HFF-Myc (cell line): ENCODE measurements around the gene CAMKK1.

Experiments used
- DNase-seq: peaks from one replicate; pipeline ENCODE4 v3.0.0-alpha.2; 2011; ENCODE audit warnings: low read depth; ENCODE audit errors: extremely low read depth
- H3K4me3 ChIP-seq: replicated peaks from 2 replicates; pipeline ENCODE4 v1.5.1; 2011; ENCODE audit warnings: low read depth, mild to moderate bottlenecking, control low read depth, low read length
- TF ChIP-seq, protein P1 (sequence below): IDR thresholded peaks from 2 replicates; pipeline ENCODE4 v1.5.1; 2012; ENCODE audit warnings: mild to moderate bottlenecking, low read depth, low read length, control low read depth; ENCODE audit errors: missing control alignments

The CAMKK1 gene

DNA sequence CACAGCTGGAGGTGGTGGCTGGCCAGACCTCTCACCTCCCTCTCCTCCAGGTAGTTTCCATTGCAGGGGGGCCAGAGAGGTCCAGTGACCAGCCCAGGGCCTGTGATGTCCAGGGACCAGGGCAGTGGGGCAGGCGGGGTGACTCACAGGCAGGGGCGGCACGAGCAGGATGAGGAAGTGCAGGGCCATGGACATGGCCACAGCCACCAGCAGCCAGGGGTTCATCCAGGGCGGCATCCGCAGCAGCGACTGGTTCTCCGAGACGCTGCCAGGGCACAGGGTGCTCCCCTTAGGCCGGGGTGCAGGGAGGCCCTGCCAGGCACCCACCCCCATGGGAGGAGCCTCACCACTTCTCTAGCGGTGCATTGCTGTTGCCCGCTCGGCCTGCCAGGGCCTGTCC lies 36.3 kb upstream of the CAMKK1 start:
- H3K4me3 ChIP-seq: no peak overlapping the region
- TF ChIP-seq, protein P1, sequence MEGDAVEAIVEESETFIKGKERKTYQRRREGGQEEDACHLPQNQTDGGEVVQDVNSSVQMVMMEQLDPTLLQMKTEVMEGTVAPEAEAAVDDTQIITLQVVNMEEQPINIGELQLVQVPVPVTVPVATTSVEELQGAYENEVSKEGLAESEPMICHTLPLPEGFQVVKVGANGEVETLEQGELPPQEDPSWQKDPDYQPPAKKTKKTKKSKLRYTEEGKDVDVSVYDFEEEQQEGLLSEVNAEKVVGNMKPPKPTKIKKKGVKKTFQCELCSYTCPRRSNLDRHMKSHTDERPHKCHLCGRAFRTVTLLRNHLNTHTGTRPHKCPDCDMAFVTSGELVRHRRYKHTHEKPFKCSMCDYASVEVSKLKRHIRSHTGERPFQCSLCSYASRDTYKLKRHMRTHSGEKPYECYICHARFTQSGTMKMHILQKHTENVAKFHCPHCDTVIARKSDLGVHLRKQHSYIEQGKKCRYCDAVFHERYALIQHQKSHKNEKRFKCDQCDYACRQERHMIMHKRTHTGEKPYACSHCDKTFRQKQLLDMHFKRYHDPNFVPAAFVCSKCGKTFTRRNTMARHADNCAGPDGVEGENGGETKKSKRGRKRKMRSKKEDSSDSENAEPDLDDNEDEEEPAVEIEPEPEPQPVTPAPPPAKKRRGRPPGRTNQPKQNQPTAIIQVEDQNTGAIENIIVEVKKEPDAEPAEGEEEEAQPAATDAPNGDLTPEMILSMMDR: no peak
- DNase-seq: no peak

DNA sequence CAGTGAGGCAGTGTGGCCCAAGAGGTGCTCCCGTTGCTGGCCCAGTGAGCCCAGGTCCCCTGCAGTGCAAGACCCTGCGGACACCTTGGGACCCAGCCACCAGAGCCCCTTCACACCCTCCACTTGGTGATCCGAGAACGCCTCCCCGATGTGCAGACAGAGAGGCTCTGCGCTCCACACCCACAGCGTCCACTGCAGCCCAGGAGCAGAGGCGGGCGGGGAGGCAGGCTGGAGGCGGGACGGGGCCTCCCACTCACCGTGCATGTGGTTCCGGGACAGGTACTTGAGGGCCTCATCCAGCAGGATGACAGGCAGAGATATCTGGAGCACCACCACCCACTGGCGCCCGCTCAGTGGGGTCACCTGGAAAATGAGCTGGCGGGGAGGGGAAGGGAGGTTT lies 35.6 kb upstream of the CAMKK1 start:
- DNase-seq: no peak
- H3K4me3 ChIP-seq: no peak overlapping the region
- TF ChIP-seq, protein P1: no peak

DNA sequence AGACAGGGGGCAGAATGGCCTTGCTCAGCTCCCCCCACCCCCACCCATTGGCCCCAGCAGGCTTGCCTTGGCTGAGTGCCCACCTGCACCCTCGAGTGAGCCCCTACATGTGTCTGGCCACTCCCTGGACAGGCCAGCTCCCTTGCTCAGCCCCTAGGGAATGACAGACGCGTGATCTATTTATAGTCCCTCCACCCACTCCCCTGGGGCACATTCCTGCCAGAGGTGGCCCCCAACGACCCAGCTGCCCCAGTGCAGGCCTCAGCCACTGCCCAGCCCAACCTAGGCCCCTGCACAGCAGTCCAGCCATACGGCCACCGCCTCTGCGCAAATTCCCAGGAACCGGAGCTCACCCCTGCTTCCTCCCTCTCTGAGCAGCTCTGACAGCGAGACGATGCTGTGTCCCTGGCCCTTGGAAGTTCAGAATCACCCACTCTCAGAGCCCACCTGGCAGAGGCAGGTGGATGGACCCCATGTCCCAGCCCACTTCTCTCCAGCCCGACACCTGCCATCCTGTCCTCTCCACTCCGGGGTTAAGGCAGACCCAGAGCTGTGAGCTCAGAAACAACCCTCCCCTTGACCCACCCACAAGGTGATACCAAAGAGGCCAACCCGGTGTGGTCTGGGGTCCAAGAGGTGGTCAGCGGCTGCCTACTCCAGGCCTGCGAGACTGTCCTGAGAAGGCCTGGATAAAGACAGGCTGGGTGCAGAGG lies 34.9 kb upstream of the CAMKK1 start:
- no peak overlapping the region for H3K4me3 ChIP-seq
- TF ChIP-seq, protein P1: no peak
- DNase-seq: no peak

DNA sequence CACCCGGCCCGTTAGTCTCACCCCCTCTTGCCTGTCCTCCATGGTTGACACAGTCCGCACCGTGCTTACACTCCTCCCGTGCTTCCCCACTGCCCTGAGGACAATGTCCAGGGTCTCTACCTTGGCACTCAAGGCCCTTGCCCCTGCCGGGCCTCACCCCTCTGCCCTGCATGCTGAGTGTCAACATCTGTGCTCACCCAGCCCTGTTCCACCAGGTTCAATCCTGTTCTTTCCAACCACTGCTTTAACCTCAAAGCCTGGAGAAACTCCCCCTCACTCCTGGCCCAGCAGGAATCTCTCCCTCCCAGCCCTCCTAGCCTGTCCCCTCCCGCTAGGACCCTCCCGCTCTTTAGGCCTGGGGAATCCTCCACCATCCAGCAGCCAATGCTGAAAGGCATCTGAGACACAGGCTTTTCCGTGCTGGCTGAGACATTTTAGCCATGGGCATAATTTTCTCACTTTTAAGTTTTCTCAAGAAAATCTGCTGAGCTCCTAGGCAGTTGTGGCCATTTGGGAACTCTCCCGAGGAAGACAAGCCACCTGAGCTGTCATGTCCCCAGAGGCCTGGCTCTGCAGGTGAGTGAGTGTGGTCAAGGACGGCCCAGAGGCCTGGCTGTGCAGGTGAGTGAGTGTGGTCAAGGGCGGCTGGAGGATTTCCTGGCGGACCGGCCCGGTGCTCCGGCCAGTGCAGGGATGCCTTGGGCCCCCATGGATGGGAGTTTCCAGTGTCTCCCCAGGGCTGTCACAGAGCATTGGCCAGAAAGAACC lies 34.2 kb upstream of the CAMKK1 start:
- TF ChIP-seq, protein P1: no peak
- DNase-seq: no peak
- no peak overlapping the region for H3K4me3 ChIP-seq

DNA sequence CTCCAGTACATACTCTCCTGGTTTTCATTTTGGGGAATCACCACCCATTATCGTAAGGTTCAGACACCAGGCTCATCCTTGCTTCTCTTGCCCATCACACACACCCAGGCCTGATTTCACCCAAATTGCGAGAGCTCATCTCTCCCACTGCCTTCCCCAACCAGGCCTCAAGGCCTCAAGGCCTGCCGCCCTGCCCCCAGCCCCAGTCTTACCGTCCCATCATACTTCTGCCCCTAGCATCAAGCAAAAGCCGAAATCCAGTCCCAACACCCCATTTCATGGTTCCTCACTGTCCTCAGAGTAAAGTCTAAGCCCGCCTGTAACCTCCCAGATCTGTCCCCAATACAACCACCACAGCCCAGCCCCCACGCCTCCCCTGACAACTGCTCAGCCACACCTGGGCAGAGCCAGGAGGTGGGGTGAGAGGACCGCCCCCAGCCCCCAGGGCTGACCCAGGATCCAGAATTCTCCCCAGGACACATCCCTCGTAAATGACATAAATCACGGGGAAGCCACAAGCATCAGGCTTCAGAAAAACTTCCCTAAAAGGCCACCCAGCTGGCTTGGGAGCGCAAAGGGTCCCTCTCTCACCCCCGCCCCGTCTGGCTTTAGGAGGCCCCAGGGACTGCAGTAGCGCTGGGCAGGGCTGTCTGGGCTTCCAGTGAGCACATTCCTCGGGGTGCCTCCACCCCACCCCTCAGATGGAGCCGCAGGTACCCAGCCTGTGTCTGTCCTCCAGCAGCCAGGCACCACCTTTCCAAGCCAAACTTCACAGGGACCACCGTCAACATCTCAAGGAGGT lies 33.0 kb upstream of the CAMKK1 start:
- H3K4me3 ChIP-seq: no peak overlapping the region
- DNase-seq: no peak
- TF ChIP-seq, protein P1: no peak

DNA sequence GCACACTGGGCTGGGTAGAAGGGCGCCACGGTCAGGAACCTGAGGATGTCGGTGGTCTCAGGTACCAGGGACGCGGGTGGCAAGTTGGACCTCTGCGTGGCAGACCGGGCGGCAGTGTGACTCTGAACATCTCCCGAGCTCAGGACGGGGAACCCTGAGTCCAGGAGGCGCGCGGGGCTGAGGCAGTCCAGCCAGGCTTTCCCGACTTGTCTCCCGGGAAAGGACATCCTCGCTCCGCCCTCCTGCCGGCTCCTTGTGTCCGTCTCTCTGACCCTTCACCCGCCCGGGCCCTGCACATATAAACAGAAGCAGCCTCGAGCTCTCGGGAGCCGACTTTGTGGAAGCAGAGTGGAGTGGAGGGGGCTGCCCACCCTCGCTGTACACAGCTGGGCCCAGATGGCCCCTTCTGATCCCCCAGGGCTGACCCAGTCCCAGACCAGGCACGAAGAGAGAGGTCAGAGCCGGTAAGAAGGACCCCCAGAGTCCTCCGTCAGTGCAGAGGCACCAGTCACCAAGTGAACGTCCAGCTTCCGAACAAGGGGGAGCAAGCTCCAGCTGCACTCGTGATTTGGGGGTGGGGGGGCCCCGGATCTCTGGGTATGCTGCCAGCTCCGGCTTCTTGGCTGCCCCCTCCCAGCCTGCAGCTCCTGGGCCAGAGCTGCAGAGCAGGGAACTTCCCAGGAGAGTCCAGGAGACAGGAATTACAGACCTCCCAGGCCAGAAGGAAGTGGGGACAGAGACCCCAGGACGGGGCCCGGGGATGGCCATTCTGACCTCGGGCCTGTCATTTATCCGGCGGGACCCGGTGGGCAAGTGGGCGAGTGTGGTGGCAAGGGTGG lies 31.9 kb upstream of the CAMKK1 start:
- DNase-seq: no peak

More for the DNA sequence above, 31.9 kb upstream of the CAMKK1 start:
- H3K4me3 ChIP-seq: no peak overlapping the region
- TF ChIP-seq, protein P1: no peak
